NT2/D1 (cell line): Measurements from ENCODE around the gene AP2B1.

ENCODE experiments used
- DNase-seq: peaks from one replicate; pipeline ENCODE4 v3.0.0-alpha.2; 2011; ENCODE audit warnings: low read depth, low spot score
- H3K27me3 ChIP-seq: 2 replicates; pipeline ENCODE4 v1.6.0; 2011; ENCODE audit warnings: mild to moderate bottlenecking; ENCODE audit not compliant: insufficient read length, insufficient read depth
- H3K36me3 ChIP-seq: 2 replicates; pipeline ENCODE4 v1.6.1; 2011; ENCODE audit warnings: mild to moderate bottlenecking, low read length, mixed read lengths; ENCODE audit not compliant: insufficient read depth, insufficient read length
- H3K4me1 ChIP-seq: 2 replicates; pipeline ENCODE4 v1.5.1; 2011; ENCODE audit not compliant: insufficient read depth, insufficient read length
- H3K4me3 ChIP-seq: 2 replicates; pipeline ENCODE4 v1.5.1; 2011; ENCODE audit warnings: low read depth; ENCODE audit not compliant: insufficient read length
- H3K9ac ChIP-seq: 2 replicates; pipeline ENCODE4 v1.6.0; 2011; ENCODE audit warnings: low read depth; ENCODE audit not compliant: insufficient read length
- H3K9me3 ChIP-seq: 2 replicates; pipeline ENCODE4 v1.5.1; 2011; ENCODE audit warnings: mild to moderate bottlenecking, low read length; ENCODE audit not compliant: insufficient read depth
- SUZ12 ChIP-seq: IDR thresholded peaks from 2 replicates; pipeline ENCODE4 v1.6.1; 2011; ENCODE audit not compliant: insufficient read length, insufficient read depth; ENCODE audit errors: extremely low read depth
- YY1 ChIP-seq: IDR thresholded peaks from 2 replicates; pipeline ENCODE4 v1.6.1; 2011; ENCODE audit not compliant: insufficient read length, insufficient read depth
- ZNF274 ChIP-seq: IDR thresholded peaks from 2 replicates; pipeline ENCODE4 v1.6.1; 2011; ENCODE audit warnings: mild to moderate bottlenecking, low read depth, low read length

The AP2B1 gene

DNA sequence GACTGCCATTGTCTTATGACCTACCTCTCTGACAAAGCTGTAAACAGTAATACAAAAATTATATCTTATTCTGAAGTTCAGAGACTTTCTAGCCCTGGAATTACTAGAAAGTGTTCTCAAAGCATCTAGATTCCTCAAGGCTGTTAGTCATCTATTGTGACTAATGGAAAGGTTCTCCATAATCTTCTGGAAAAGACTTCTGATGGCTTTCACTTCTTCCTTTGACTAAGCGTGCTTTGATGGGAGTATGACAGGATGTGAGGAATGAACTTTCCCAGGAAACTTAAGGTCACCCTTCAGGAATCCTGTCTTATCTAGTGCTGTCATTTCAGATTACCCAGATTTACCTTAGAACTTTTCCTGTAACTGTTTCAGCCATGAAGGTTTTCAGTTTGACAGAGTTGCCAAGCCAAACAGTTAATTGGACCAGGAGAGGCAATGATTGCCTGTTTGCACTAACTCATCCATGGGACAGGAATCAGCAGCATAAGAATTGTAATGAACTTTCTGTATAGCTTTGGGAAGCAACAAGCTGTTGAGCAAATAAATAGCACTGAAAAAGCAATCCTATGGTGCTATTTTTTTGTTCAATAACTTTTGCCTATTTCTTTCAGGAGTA, 43.5 kb downstream of the AP2B1 start:
- H3K9me3 ChIP-seq: no peaks in the 10 kb centered on the region
- peaks cover 66% of the 10 kb centered on the region for H3K36me3 ChIP-seq
- no peaks in the 10 kb centered on the region for H3K27me3 ChIP-seq
- H3K4me1 ChIP-seq: no peaks in the 10 kb centered on the region
- H3K9ac ChIP-seq: no peak overlapping the region
- TF ChIP-seq ZNF274 (no peak), SUZ12 (no peak), YY1 (no peak)
- DNase-seq: no peak
- no peak overlapping the region for H3K4me3 ChIP-seq

DNA sequence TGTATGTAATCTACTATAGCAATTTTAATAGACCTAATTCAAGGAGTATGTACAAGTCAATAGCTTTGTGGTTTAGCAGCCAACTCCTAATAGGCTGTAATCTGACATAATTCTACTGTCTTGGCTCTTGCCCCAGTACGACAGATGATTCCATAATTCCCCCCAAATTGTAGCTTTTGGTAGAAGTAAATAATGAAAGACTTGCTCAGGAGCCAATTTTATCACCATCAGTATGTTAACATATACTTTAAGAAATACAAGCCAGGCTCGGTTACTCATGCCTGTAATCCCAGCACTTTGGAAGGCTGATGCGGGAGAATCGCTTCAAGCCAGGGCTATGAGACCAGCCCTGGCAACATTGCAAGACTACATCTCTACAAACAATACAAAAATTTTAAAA, 53.9 kb downstream of the AP2B1 start:
- Histone ChIP-seq H3K4me1 (no peaks in the 10 kb centered on the region), H3K9ac (no peak overlapping the region), H3K9me3 (no peaks in the 10 kb centered on the region), H3K4me3 (no peak overlapping the region), H3K27me3 (no peaks in the 10 kb centered on the region), H3K36me3 (peaks cover 64% of the 10 kb centered on the region)
- no peak for TF ChIP-seq YY1
- no peak for TF ChIP-seq ZNF274
- TF ChIP-seq SUZ12: no peak
- no peak for DNase-seq

DNA sequence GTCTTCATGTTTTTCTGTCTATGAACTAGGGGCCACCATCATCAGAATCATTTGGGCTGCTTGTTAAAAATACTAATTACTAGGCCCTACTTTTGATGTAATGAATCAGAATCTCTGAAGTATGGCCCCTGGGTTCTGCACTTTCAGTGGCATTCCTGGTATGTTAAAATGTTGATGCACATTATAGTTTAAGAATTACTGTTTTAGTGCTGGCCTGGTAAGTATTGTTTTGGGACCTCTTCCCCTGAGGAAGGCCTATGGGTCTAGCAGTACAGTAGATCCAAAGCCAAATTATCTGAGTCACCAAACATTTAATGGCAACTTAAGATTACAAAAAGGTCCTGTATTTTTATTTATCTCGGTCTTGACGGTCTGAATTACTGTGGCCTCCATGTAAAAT, 58.8 kb downstream of the AP2B1 start:
- H3K9ac ChIP-seq: no peak overlapping the region
- no peaks in the 10 kb centered on the region for H3K9me3 ChIP-seq
- no peak for DNase-seq
- H3K36me3 ChIP-seq: peaks cover 48% of the 10 kb centered on the region
- no peaks in the 10 kb centered on the region for H3K27me3 ChIP-seq
- no peak overlapping the region for H3K4me3 ChIP-seq
- no peaks in the 10 kb centered on the region for H3K4me1 ChIP-seq
- TF ChIP-seq YY1 (no peak), ZNF274 (no peak), SUZ12 (no peak)

DNA sequence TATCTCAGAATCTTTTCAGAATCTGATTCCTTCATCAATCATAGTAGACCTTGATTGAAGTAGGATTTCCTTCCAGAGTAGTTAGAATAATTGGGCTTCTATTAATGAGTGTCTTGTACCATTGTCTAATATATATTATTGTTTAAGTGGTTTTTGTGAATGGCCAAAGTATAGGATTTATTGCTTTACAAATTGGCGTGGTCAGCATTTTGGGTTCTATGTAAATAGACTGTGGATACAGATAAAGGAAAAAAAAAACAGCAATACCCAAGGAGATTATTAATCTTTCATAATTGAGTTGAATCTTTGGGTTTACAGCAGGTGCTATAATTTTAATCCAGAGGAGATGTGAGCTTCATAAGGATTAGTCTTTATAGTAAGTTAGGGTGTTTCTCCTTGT, 64.3 kb downstream of the AP2B1 start:
- no peak for DNase-seq
- no peaks in the 10 kb centered on the region for H3K4me1 ChIP-seq
- no peak overlapping the region for H3K4me3 ChIP-seq
- no peaks in the 10 kb centered on the region for H3K9me3 ChIP-seq
- no peaks in the 10 kb centered on the region for H3K27me3 ChIP-seq
- no peak for TF ChIP-seq ZNF274
- TF ChIP-seq YY1: no peak
- no peak for TF ChIP-seq SUZ12
- H3K9ac ChIP-seq: no peak overlapping the region
- H3K36me3 ChIP-seq: peaks cover 22% of the 10 kb centered on the region

DNA sequence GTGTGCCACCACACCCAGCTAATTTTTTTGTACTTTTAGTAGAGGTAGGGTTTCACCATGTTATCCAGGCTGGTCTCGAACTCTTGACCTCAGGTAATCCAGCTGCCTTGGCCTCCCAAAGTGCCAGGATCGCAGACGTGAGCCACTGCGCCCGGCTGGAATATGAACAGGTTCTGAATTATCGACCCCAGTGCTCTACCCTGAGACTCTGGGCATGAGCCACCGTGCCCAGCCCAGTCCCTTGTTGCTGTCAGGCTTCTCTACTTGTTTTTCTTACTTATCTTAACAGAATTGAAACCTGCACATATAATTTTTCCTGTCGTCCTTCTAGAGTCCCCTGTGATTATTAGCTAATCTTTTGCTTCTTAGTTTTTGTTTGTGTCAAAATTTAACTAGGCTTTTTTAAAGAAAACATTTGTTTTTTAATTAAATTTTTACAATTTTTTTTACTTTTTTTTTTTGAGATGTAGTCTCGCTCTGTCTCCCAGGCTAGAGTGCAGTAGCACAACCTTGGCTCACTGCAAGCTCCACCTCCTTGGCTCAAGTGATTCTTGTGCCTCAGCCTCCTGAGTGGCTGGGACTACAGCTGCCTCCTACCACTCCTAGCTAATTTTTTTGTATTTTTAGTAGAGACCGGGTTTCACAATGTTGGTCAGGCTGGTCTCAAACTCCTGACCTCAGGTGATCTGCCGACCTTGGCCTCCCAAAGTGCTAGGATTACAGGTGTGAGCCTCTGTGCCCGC, 66.7 kb downstream of the AP2B1 start:
- DNase-seq: no peak
- no peak for TF ChIP-seq ZNF274
- no peak for TF ChIP-seq YY1
- TF ChIP-seq SUZ12: no peak
- Histone ChIP-seq H3K9me3 (no peaks in the 10 kb centered on the region), H3K27me3 (no peaks in the 10 kb centered on the region), H3K4me1 (no peaks in the 10 kb centered on the region), H3K4me3 (no peak overlapping the region), H3K36me3 (peaks cover 27% of the 10 kb centered on the region), H3K9ac (no peak overlapping the region)

DNA sequence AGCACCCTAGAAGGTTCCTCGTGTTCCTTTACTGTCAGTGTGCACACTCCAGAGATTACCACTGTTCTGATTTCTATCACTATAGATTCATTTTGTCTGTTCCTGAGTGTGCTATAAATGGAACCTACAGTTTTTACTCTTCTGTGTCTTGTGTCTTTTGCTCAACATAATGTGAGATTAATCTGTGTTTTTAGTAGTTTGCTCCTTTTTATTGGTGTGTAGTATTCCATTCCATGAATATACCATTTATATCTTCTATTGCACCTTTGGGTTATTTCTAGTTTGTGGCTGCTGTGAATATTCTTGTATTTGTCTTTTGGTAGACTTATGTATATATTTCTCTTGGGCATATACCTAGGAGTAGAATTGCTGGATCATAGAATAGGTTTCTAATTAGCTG, 68.2 kb downstream of the AP2B1 start:
- Histone ChIP-seq H3K9ac (no peak overlapping the region), H3K4me1 (no peaks in the 10 kb centered on the region), H3K4me3 (no peak overlapping the region), H3K27me3 (no peaks in the 10 kb centered on the region), H3K9me3 (no peaks in the 10 kb centered on the region), H3K36me3 (peaks cover 39% of the 10 kb centered on the region)
- TF ChIP-seq ZNF274 (no peak), SUZ12 (no peak), YY1 (no peak)
- no peak for DNase-seq

DNA sequence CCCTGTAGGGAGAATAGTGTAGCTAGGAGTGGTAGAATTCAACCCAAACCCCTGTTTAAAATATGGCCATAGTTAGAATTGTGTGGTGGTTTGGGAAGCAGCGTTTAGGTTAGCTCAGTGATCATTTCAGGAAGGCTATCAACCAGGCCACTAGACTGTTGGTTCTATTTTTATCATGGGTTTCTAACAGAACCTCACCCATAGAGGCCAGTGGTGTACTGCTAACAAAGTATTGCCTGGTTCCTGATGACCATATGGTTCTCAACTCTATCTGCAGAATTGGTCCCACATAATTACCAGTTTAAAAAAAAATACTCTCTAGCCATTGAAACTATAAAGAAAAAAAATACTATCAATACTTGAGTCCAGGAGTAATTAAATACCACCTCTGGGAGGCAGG, 73.8 kb downstream of the AP2B1 start:
- no peaks in the 10 kb centered on the region for H3K4me1 ChIP-seq
- DNase-seq: no peak
- H3K9me3 ChIP-seq: no peaks in the 10 kb centered on the region
- no peak overlapping the region for H3K9ac ChIP-seq
- peaks cover 55% of the 10 kb centered on the region for H3K36me3 ChIP-seq
- TF ChIP-seq ZNF274 (no peak), SUZ12 (no peak), YY1 (no peak)
- no peaks in the 10 kb centered on the region for H3K27me3 ChIP-seq
- H3K4me3 ChIP-seq: no peak overlapping the region
